Astrocyte of the spinal cord (primary cell): ENCODE data around the gene FOXA2.

Source experiments
- DNase-seq: peaks from one replicate; pipeline ENCODE4 v3.0.0; 2011; ENCODE audit warnings: low read depth, low spot score
- H3K4me3 ChIP-seq: 2 replicates; pipeline ENCODE4 v1.5.1; 2011; ENCODE audit warnings: low read depth, mild to moderate bottlenecking, low read length, moderate library complexity
- in situ Hi-C: cut with HindIII; loops from 2 replicates; pipeline ENCODE4 v1.10.0; 2017; ENCODE audit warnings: low sequenced_read_pairs
- TF ChIP-seq, protein P1 (sequence below): IDR thresholded peaks from 2 replicates; pipeline ENCODE4 v1.5.1; 2012; ENCODE audit warnings: low read depth, mild to moderate bottlenecking, low read length, inconsistent platforms

Gene FOXA2

DNA sequence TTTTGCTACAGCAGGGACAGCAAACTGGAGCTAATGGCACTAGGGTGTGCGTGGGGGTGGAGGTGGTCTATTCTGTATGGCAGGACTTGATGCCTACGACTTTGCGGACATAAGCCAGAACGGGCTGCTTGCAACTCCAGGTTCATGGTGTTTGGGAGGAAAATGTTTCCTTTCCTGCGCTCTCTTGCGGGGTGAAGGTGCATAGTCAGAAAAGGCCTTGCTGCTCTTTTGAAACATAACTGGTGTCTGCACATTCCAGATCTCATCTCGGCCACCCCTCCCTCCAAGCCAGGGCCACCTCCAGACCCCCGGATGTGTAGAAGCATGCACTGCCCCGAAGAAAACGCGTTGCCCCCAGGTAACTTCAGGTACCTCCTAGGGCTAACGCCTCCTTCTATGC, 8.1 kb downstream of the FOXA2 start:
- no peak overlapping the region for H3K4me3 ChIP-seq
- in situ Hi-C loops = no loop called here
- TF ChIP-seq, protein P1, sequence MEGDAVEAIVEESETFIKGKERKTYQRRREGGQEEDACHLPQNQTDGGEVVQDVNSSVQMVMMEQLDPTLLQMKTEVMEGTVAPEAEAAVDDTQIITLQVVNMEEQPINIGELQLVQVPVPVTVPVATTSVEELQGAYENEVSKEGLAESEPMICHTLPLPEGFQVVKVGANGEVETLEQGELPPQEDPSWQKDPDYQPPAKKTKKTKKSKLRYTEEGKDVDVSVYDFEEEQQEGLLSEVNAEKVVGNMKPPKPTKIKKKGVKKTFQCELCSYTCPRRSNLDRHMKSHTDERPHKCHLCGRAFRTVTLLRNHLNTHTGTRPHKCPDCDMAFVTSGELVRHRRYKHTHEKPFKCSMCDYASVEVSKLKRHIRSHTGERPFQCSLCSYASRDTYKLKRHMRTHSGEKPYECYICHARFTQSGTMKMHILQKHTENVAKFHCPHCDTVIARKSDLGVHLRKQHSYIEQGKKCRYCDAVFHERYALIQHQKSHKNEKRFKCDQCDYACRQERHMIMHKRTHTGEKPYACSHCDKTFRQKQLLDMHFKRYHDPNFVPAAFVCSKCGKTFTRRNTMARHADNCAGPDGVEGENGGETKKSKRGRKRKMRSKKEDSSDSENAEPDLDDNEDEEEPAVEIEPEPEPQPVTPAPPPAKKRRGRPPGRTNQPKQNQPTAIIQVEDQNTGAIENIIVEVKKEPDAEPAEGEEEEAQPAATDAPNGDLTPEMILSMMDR = no peak
- no peak for DNase-seq

- no peak overlapping the region for H3K4me3 ChIP-seq
- in situ Hi-C loops = no loop called here
- DNase-seq = no peak
- TF ChIP-seq, protein P1 = no peak
Measured at GRCh38 chr20:22575737-22576136, 8.6 kb downstream of the FOXA2 start.

DNA sequence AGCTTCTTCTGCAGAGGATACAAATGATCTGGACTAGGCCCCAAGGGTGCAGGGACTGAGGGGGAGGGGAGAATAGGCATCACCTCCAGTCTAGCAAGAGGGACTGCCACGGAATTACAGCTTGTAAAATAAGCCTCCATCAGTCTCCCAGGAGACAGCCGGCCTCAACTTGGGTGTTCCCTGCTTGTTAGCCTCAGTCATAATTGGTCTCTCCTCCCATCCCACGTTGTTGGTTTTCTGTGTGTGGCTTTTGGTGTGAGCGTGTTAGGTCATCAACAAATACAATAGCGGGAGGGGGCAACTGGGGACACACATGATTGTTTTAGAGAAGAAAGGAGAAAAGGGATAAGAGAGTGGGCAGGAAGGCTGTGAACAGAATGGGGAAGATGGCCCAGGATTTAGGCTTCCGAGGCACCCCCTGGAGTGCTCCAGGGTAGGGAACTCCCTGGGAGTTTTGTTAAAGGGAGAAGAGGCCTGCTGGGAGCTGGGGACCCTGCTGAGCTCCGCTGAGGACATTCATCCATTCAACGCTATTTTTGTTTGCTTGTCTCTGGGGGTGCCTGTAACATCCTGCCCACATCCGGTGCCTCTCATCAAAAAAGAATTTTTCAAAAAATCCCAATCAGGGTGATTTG, 9.2 kb downstream of the FOXA2 start:
- no peak overlapping the region for H3K4me3 ChIP-seq
- DNase-seq = no peak
- TF ChIP-seq, protein P1 = no peak
- in situ Hi-C loops = no loop called here

DNA sequence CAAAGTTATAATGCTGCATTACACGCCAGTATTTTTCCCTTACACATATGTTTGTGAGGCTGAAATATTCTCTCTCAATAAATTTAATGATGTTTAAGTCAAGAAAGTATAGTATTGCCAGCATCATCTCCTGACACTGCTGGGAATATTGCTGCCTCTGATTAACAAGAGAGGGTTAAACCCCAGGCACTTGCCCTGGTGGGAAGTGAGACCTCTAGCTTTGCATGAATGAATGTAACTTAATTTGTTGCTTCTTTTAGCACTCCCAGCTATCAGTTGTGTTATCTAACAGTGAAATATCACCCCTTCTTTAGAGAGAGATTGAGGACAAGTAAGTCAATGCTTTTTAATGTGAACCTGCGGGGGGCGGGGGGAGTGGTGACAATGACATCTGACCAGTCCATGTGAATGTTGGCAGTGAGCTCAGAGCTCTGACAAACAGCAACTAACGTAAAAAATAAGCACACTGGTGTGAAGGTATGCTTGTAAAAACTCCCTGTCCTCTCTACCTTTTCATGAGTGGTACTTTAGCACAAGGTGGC, 9.8 kb downstream of the FOXA2 start:
- no peak for DNase-seq
- in situ Hi-C loops = no loop called here
- no peak overlapping the region for H3K4me3 ChIP-seq
- TF ChIP-seq, protein P1 = no peak

DNA sequence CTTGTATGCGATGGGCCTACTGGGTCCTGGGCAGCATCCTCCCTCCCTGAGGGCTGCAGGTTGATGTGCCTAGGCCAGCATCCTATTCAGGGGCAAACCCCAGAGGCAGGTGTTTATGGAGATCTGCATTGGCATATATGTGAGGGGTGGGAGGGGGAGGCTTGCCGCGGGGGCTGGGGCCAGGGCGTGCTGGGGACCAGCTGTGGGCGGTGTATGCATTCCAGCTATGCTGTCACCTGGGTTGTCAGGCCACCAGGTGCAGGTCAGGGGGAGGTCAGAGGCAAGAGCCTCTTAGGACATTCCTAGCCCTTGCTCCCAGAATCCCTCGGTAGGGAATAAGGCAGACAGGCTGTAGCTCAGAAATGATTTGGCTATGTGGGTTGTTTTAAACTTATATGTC, 11.9 kb downstream of the FOXA2 start:
- no peak for DNase-seq
- in situ Hi-C loops = no loop called here
- TF ChIP-seq, protein P1 = no peak
- no peak overlapping the region for H3K4me3 ChIP-seq

DNA sequence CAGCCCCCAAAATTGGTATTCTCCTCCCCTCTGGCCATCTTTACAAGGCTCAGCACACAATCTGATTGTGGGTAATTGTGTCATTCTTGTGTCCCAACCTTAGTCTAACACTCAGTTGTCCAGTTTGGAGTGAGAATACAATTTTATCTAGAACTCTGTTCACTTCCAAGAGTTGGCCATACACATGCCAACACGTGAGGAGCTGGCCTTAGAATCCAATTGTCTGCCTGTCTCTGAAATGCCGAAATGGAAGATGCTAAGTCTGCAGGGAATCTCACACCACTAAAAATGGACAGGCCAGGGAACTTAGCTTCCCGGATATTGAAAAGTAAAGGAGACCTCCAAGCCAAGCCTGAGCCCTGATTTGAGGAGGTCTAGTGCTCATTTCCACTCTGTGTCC, 12.3 kb downstream of the FOXA2 start:
- no peak overlapping the region for H3K4me3 ChIP-seq
- DNase-seq = no peak
- in situ Hi-C loops = no loop called here
- TF ChIP-seq, protein P1 = no peak

- TF ChIP-seq, protein P1 = no peak
- in situ Hi-C loops = no loop called here
- no peak for DNase-seq
- H3K4me3 ChIP-seq = no peak overlapping the region
Measured at GRCh38 chr20:22569353-22569752, 15.0 kb downstream of the FOXA2 start.
